HG03175 (cell line): ENCODE measurements around the gene SKIL.

ENCODE experiments used
- ATAC-seq: cut with Tn5 transposase; IDR thresholded peaks from one replicate; pipeline ENCODE4 v1.9.1; 2021; ENCODE audit warnings: mild to moderate bottlenecking, moderate library complexity; ENCODE audit not compliant: unreplicated experiment

Gene SKIL

DNA sequence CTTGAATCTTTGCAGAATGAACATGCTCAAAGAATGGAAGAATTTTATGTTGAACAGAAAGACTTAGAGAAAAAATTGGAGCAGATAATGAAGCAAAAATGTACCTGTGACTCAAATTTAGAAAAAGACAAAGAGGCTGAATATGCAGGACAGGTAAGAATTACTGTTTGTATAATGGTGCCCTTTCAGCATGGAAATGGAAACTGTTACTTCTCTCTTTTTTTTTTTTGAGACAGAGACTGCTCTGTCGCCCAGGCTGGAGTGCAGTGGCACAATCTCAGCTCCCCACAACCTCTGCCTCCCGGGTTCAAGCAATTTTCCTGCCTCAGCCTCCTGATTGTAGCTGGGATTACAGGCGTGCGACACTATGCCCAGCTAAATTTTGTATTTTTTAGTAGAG lies 33.6 kb downstream of the SKIL start:
- ATAC-seq, result no peak

DNA sequence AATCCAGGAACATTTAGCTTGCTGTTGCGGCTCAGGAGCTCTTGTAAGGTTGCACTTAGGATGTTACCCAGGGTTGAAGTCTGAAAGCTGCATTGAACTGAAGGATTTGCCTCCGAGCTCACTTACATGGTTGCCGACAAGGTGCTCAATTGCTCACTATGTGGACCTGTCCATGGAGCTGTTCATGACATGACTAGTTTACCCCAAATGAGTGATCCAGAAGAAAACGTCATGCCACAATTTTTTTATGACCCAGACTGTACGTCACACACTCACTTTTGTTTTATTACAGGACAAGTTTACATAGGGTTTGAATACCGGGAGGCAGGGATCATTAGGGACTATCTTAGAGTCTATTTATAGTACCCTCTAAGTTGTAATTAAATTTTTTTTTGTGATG lies 40.2 kb downstream of the SKIL start:
- ATAC-seq, result no peak

DNA sequence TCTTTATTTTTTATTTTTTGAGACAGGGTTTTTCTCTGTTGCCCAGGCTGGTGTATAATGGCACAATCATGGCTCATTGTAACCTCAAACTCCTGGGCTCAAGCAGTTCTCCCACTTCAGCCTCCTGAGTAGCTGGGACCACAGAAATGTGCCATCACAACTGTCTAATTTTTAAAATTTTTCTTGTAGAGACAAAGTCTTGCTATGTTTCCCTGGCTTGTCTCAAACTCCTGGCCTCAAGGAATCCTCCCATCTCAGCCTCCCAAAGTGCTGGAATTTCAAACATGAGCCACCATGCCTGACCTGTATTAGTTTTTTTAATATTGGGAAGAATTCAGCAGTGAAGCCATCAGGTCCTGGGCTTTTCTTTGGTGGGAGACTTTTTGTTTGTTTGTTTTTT lies 47.6 kb downstream of the SKIL start:
- no peak for ATAC-seq

DNA sequence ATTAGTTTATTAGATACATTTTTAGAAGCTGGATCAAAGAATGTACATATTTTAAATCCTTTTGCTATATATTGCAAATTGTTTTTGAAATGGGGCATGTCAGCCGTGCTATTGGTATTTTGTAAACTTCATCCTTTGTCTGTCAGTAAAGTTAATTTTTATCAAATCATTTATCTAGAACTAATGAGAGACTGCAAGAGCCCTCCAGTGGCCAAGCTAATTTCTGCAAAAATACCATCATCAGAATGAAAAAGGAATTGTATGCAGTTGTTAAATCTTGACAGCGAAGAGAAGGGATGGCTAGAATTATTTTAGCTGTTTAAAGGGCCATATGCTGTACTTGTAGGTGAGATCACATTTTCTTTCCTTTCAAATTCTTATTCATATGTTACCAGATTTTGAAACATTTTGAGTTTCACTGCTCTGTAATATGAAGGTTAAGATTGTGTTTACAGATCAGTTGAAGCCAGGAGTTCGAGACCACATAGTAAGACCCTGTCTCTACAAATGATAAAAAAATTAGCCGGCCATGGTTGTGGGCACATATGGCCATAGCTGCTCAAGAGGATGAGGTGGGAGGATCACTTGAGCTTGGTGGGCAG lies 53.0 kb downstream of the SKIL start:
- ATAC-seq, result no peak

DNA sequence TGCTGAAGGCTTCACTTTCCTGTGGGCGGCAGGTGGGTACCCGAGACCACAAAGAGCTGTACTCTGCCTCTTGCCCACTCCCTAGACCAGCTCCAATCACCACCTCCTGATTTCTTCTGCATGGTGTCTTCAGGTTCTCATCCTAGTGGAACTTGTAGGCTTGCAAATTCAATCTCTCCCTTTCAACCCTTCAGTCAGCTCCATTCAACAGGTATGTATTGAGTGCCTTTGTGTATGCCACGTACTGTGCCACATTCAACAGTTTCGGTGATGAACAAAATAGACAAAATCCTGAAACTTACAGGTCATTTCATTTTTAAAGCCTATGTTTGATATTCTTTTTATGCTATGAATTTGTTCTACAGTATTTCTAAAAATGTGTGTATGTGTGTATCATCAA lies 55.8 kb downstream of the SKIL start:
- ATAC-seq, result no peak

DNA sequence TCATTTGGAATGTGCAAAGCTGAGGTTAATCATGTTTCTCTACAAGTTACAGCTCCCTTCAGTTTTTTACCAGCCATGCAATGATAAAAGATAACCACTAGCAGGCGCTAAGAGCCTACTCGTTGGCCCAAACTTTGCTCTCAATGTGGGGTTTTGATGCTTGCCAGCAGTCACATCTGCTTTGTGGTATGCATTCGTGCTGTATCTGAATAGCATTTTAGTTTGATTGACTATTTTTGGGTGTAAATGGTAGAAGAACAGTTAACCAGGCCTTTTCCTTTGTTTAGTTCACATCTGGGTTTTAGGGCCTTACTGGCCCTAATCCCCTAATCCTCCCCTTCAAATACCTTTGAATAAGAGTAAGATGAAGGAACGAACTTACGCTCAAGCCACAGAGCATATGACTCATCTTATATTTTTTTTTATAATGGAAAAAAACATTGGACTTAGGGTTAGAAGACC lies 56.7 kb downstream of the SKIL start:
- ATAC-seq, result peak; percentile 51

DNA sequence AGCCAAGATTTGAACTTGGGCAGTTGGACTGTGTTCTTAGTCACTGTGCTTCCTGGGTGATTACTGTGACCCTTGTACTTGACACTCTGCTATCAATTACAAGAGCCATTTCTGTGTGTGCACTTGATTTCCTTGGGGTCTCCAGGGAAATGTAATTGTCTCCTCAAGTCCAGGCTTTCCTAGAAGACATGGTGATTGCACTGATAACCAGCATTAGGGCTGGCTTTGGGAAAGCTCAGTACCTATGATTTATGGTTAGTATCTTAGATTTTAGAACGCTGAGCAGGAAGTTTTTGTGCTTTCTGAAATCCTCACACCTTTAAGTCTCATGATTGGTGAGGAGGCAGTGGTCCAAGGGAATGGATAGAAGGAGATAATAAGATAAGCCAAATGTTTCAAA lies 59.6 kb downstream of the SKIL start:
- no peak for ATAC-seq

DNA sequence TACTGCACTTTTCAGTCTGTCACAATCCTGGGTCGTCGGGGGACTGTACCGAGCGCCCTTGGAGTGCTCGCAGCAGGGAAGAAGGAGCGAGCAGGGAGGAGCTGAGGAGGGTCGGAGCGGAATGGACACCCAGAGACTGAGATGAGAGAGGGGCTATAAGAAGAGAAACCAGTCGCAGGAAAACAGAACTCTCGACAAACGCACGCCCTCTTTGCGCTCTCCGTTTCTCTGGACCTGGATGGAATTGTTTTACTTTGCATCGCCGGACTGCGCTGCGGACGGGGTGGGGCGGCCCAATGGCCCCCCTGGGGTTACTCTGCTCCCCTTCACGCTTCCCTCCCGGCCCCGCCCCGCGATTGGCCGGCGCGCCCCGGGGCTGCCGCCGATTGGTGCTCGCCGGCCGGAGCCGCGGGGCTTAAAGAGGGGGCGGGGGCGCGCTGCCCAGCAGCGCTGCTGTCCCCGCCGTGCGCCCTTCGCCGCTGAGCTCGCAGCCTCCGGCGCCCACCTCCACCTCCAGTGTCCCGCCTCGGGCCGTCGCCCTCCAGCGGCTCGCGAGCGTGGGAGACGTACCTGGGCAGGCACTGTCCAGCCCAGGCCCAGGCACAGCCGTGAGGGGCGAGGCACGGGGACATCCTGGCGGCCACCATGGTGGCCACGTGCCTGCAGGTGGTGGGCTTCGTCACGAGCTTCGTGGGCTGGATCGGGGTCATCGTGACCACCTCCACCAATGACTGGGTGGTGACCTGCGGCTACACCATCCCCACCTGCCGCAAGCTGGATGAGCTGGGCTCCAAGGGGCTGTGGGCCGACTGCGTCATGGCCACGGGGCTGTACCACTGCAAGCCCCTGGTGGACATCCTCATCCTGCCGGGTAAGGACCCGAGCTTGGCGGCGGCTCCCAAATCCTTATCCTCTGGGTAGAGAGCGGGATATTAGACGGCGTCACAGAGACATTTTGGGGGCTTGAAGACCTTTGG lies 61.2 kb downstream of the SKIL start, which contains the start of gene CLDN11:
Gene CLDN11 (plus strand): TSS at position 447 of the 977 bp plus-strand sequence. CDS start 199 bp downstream, at position 646.
- no peak for ATAC-seq

DNA sequence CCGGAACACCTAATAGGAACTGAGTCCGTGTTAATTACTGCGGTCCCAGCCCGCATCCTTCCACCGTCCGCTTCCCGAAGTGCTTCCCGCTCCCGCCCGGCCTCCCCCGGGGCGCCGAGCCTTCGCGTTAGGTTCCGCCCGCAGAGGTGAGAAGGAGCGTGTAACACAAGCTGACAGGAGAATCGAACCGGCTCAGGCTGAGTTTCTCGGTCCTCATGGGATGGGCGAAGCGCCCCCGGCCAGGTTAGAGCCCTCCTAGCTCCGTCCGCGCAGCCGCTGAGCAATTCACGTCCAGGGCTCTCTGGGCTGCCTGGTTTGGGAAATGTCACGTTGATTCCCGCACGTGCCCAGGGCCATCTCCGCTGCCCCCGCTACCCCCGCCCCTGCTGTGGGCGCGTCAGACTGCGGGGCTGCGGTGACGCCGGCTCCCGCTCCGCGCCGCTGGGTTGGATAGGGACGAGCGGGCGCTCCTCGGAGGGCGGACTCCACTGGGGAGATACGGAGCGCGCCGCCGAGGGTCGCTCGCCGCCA lies 62.1 kb downstream of the SKIL start:
- no peak for ATAC-seq

DNA sequence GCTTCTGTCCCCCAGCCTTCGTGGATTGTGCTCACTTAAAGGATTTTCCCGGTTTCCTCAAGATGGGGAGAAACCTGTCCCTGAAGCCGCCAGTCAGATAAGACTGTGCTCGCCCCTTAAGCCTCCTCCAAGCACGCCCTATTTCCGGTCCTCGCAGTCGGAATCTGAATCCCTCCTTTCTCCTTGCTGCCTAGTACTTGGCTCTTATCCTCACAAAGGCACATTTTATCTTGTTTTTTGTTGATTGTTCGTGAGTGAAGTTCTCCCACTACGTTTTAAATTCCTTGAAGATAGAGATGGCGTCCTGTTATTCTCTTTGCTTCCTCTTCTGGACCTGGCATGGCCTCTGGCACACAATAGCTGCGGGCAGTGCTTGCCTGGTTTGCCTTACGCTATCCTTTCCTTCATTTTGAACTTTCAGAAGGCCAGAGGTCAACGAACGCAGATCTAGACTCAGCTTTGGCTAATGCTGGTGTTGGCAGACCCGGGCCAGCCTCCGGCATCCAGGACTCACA lies 62.8 kb downstream of the SKIL start:
- ATAC-seq, result no peak

DNA sequence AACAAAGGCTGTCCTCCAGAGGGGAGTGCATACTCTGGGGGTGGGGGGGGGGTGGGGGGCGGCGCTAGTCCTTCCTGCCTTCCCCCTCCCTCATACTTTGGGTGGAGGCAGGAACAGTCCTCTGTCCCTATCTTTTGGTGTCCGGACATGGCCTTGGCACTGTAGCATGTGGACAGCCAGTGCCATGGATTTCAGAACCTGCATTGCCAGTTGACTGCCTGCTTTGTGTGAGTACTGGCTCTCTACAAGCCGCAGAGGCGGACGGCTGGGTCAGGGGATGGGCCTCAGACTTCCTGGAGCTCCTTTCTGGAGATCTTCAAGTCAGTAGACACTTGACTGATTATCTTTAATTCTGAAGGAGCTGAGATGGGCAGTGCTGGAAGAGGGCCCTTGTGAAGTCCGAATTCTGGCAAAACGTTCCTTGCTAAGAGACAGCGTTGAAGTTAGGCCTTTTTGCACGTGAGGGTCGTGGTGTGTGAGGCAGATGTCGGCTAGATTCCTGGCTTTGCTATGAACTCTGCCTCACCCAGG lies 63.7 kb downstream of the SKIL start:
- no peak for ATAC-seq

DNA sequence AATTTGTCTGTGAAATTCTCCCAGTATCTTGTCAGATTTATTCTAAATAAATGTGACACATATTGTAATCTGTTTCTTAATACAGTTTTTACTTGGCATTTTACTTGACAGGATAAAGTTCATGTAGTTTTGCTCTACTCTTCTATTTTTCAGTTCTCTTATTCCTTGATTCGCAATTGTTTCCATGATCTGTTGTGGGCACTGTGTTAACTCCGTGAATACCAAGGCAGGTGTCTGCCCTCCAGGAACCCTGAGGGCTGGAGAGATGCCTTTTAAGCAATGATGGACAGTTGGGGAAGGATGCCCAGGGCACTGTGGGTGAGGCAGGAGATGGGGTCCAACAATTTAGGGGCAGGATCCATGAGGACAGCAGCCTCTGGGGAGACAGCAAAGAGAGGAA lies 64.2 kb downstream of the SKIL start:
- ATAC-seq, result no peak

DNA sequence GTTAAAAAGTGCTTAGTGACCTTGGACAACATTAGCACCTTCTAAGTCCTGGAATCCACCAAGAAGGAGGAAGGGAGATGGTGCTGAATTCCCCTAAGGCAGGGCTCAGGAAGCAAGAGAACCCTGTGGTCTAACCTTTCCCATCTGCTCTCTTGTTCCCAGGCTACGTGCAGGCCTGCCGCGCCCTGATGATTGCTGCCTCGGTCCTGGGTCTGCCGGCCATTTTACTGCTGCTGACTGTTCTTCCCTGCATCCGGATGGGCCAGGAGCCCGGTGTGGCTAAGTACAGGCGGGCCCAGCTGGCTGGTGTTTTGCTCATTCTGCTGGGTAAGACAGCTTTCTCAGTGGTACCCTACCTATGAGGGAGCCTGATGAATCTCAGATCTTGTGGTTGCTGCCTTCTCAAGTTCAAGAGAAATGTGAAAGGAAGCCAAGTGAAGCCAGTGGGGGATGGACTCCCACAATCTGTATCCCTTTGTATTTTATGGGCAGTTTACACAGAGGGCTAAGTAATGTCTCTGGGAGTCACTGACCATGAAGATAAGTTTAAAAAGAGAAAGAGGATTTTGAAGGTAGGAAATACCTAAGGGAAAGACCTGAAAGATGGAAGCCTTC lies 65.6 kb downstream of the SKIL start:
- no peak for ATAC-seq

DNA sequence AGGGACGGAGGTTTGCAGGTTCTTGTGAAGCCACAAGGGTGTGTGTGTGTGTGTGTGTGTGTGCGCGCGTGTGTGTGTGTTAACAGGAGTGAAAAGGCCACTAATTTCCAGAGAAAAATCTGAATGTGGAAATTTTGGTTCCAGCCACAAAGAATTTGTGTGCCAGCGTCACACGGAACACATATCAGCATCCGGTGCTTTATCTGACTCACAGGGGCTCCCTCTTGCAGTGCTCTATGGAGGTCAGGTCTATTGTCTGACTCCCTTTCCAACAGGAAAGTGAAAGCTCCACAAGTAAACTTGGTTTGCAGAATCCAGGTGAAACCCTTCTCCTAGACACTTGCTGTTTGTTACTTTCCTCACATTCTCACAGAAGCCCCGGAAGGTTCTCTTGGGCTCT lies 67.4 kb downstream of the SKIL start:
- no peak for ATAC-seq

DNA sequence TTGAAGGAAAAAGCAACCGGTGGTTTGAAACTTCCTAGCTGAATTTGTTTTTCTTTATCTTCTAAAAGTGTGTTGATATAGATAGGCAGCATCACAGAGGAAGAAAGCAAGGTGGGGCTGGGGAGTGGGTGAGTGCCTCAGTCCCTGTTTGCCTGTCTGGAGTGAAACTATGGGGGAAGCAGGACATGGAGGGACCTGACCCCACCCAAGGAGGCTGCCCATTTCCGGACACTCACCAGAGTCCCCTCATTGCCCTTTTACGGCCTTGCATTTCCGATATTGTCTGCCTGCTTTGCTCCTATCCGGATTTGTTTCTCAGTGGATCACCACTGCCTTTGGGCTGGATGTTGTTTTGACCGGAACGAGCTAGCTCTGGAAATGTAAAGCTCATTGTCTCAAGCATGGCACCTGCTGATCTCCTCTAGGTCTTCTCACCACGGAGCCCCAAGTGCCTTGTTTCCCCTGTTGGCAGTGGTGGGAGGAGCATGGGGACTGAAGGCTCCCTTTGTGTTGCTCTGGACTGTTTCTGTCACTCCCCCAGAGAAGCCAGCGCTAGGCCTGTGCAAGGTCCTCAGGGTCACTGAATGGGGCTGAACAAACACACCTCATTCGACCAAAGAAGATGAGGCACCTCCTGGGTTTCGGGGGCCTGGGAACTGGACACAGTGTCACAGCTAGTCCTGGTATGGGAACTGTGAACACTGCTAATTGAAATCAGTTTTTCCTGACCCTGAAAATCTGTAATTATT lies 68.2 kb downstream of the SKIL start:
- no peak for ATAC-seq

DNA sequence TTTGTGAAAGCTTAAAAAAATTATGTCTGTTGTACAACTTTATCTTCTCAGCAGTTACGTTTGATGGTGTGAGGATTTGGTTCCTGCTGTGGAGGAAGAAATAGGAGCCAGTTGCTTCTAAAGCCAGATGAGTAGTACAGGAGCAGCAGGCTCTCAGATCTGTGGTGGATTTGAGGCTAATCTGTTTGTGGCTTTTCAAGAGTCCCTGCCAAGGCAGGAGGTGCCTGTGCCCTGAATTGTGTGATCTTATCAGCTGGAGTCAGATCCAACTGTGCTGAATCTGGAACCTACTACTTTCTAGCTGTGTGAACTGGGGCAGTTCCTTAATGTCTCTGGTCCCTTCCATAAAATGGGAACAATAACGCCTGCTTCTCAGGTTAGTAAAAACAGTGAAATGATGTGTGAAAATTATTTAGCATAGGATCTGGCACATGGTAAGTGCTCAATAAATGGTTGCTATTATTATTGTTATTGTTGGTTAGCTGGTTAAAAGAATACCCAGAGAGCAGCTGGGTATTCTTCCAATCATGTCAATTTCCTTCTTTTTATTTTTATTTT lies 68.8 kb downstream of the SKIL start:
- no peak for ATAC-seq

DNA sequence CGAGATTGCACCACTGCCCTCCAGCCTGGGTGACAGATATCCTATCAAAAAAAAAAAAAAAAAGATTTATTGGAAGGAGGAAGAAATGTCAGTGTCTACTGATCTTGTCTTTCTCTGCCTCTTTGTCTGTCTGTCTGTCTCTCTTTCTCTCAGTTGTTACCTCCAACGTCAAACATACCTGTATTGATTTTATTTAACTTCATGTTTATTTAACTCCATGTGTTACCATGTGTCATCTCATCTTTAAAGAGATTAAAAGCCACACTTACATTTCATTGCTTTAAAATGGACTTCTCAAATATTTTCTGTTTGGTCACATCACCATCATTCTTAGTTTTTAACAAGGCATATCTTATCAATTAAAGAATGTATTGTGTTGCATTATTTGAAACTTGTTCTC lies 70.6 kb downstream of the SKIL start:
- no peak for ATAC-seq

DNA sequence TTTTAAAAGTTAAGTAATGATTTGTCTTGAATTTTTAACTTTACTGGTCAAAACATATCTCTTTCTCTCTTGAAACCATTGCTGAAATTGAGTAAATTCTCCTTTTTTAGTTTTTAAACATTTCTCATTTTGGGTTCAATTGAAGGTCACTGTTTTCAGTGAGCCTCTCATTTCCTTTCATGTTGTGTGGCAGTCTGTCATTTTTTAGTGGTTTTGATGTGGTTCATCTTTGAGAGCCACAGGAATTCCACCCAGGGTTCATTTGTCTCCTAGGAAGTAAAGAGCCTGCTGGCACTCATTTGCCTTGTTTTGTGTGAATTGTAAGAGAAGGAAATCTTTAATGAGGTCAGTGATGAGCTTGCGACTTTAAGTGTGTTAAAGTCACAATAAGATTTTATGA lies 71.5 kb downstream of the SKIL start:
- peak; percentile 62 for ATAC-seq

DNA sequence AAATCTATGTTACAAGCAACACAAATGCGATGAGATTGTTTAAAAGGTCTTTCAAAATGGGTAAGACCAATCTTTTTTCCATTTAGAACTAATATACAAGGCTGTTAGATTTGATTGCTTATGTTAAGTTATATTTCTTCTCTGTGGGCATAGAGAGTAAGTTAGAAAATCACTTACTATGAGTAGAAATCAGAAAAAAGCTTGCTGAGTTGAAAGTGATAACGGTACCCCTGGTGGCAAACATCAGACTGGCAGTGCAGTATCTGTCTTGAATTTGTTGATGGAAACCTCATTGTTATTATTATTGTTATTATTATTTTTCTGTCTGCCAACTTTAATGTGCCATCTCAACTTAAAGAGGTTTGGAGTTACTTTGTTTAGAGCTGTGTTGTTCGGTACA lies 73.5 kb downstream of the SKIL start:
- no peak for ATAC-seq

DNA sequence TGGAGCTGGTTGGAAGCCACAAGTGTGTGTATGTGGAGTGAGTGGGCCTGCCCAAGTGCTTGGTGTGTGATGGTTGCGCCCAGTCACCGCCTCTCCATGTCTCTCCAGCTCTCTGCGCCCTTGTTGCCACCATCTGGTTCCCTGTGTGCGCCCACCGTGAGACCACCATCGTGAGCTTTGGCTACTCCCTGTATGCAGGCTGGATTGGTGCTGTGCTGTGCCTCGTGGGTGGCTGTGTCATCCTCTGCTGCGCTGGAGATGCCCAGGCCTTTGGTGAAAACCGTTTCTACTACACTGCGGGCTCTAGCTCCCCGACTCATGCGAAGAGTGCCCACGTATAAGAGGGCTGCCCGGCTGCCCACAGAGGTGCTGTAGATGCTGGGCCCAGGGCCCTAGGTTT lies 74.9 kb downstream of the SKIL start:
- ATAC-seq, result no peak
